GM12872 (cell line): ENCODE results near the gene HELT.

Source experiments
- CTCF ChIP-seq: IDR thresholded peaks from 3 replicates; pipeline ENCODE4 v1.5.1; 2011; ENCODE audit warnings: low read depth, mild to moderate bottlenecking, low read length, moderate library complexity; ENCODE audit not compliant: insufficient read depth

Gene HELT

GRCh38 chr4:185020293-185020808 is 2.1 kb downstream of the HELT start:
- no peak for TF ChIP-seq CTCF

GRCh38 chr4:185020863-185021761 is 2.8 kb downstream of the HELT start:
- no peak for TF ChIP-seq CTCF

- no peak for TF ChIP-seq CTCF
These were observed 5.2 kb downstream of the HELT start for GRCh38 chr4:185023471-185023870.

GRCh38 chr4:185028625-185029024 is 10.3 kb downstream of the HELT start:
- TF ChIP-seq CTCF, result no peak

- TF ChIP-seq CTCF, result no peak
These were observed 13.3 kb downstream of the HELT start for GRCh38 chr4:185031611-185032010.

GRCh38 chr4:185033072-185033471 is 14.8 kb downstream of the HELT start:
- no peak for TF ChIP-seq CTCF

- TF ChIP-seq CTCF, result no peak
These were observed 15.7 kb downstream of the HELT start for GRCh38 chr4:185033950-185034349.
